HFFc6 (cell line): ENCODE results near the gene KLHL33. TPM values are rescaled to one million over a fixed set of nuclear protein-coding genes. Genes with fewer than 3 reads are reported as not detected.

ENCODE experiments used
- DNase-seq: peaks from one replicate; pipeline ENCODE4 v3.0.0-alpha.2; 2018
- H3K27ac Mint-ChIP-seq: 2 replicates; pipeline ENCODE4 v1.8.0; 2020; ENCODE audit warnings: mild to moderate bottlenecking, mixed read lengths
- H3K27me3 Mint-ChIP-seq: 2 replicates; pipeline ENCODE4 v1.8.0; 2021; ENCODE audit warnings: mild to moderate bottlenecking, moderate library complexity, mixed read lengths; ENCODE audit not compliant: insufficient read depth
- H3K36me3 Mint-ChIP-seq: 2 replicates; pipeline ENCODE4 v1.8.0; 2021; ENCODE audit warnings: low read depth, mixed read lengths
- H3K4me1 Mint-ChIP-seq: 2 replicates; pipeline ENCODE4 v1.8.0; 2020; ENCODE audit warnings: low read depth, mixed read lengths
- H3K4me3 Mint-ChIP-seq: 2 replicates; pipeline ENCODE4 v1.8.0; 2020; ENCODE audit warnings: mild to moderate bottlenecking, moderate library complexity, mixed read lengths
- H3K9me3 Mint-ChIP-seq: 2 replicates; pipeline ENCODE4 v1.8.0; 2020; ENCODE audit warnings: mild to moderate bottlenecking, mixed read lengths
- total RNA-seq, 6 experiments: library from RNA; stranded (reverse); fragmentation: NEBNext Ultra II Directional; extraction: Animal tissue kit (Norgen Biotek cat#: 25700); gene quantifications; 2 replicates in 1 of 6; 3 replicates in 5 of 6; pipeline ENCODE4 v1.2.3, GENCODE V29; 2021
- TF ChIP-seq, protein P1 (sequence below): fragments of 200-600 bp; sonication (generic); IDR thresholded peaks from 2 replicates; pipeline ENCODE4 v1.5.0; 2021; ENCODE audit warnings: antibody characterized with exemption, mild to moderate bottlenecking

Gene KLHL33
- total RNA-seq, 6 experiments from 2014 or later, result 0.05 TPM; not detected in 5

- Mint-ChIP-seq H3K4me3 (no peak overlapping the region), H3K36me3 (no peaks in the 10 kb centered on the region), H3K4me1 (peaks cover 12% of the 10 kb centered on the region), H3K27me3 (peaks cover 4% of the 10 kb centered on the region), H3K9me3 (no peaks in the 10 kb centered on the region), H3K27ac (no peak overlapping the region)
- TF ChIP-seq, protein P1, sequence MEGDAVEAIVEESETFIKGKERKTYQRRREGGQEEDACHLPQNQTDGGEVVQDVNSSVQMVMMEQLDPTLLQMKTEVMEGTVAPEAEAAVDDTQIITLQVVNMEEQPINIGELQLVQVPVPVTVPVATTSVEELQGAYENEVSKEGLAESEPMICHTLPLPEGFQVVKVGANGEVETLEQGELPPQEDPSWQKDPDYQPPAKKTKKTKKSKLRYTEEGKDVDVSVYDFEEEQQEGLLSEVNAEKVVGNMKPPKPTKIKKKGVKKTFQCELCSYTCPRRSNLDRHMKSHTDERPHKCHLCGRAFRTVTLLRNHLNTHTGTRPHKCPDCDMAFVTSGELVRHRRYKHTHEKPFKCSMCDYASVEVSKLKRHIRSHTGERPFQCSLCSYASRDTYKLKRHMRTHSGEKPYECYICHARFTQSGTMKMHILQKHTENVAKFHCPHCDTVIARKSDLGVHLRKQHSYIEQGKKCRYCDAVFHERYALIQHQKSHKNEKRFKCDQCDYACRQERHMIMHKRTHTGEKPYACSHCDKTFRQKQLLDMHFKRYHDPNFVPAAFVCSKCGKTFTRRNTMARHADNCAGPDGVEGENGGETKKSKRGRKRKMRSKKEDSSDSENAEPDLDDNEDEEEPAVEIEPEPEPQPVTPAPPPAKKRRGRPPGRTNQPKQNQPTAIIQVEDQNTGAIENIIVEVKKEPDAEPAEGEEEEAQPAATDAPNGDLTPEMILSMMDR, result no peak
- no peak for DNase-seq
These were observed 4.9 kb upstream of the KLHL33 start for GRCh38 chr14:20440882-20441281.

- no peaks in the 10 kb centered on the region for H3K9me3 Mint-ChIP-seq
- H3K4me1 Mint-ChIP-seq, result peaks cover 16% of the 10 kb centered on the region
- no peak for DNase-seq
- no peaks in the 10 kb centered on the region for H3K36me3 Mint-ChIP-seq
- TF ChIP-seq, protein P1, result no peak
- H3K4me3 Mint-ChIP-seq, result no peak overlapping the region
- peaks cover 7% of the 10 kb centered on the region for H3K27me3 Mint-ChIP-seq
- H3K27ac Mint-ChIP-seq, result no peak overlapping the region
These were observed 4.5 kb upstream of the KLHL33 start for GRCh38 chr14:20440465-20440864.

GRCh38 chr14:20438664-20439063 lies 2.7 kb upstream of the KLHL33 start:
- Mint-ChIP-seq H3K4me3 (no peak overlapping the region), H3K27ac (no peak overlapping the region), H3K4me1 (peaks cover 19% of the 10 kb centered on the region), H3K36me3 (no peaks in the 10 kb centered on the region), H3K9me3 (no peaks in the 10 kb centered on the region), H3K27me3 (peaks cover 10% of the 10 kb centered on the region)
- TF ChIP-seq, protein P1, result no peak
- no peak for DNase-seq

DNA sequence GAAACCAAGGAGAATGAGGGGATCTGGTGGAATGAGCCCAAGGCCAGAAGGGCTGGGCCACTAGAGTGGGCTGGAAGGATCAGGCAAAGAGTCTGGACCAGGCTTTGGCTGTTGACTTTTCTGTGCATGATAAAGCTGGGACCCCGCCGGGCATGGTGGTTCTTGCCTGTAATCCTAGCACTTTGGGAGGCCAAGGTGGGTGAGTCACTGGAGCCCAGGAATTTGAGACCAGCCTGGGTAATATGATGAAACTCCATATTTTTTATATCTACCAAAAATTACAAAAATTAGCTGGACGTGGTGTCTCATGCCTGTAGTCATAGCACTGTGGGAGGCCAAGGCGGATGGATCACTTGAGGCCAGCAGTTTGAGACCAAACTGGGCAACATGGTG lies 393 bp upstream of the KLHL33 start:
- peak; percentile 20 for DNase-seq
- Mint-ChIP-seq H3K4me1 (peaks cover 19% of the 10 kb centered on the region), H3K4me3 (no peak overlapping the region), H3K36me3 (no peaks in the 10 kb centered on the region), H3K27ac (no peak overlapping the region), H3K9me3 (no peaks in the 10 kb centered on the region), H3K27me3 (peaks cover 10% of the 10 kb centered on the region)
- TF ChIP-seq, protein P1, result no peak

- peak overlapping the region; percentile 67 for H3K4me3 Mint-ChIP-seq
- H3K27me3 Mint-ChIP-seq, result peaks cover 10% of the 10 kb centered on the region
- H3K9me3 Mint-ChIP-seq, result no peaks in the 10 kb centered on the region
- DNase-seq, result no peak
- H3K36me3 Mint-ChIP-seq, result no peaks in the 10 kb centered on the region
- H3K27ac Mint-ChIP-seq, result no peak overlapping the region
- H3K4me1 Mint-ChIP-seq, result peaks cover 19% of the 10 kb centered on the region
- TF ChIP-seq, protein P1, result no peak
These were observed 1.0 kb downstream of the KLHL33 start for GRCh38 chr14:20434701-20435581.
